Measurements from ENCODE around the gene TF.

Gene TF

GRCh38 chr3:133843634-133844033, 97.4 kb downstream of the TF start:
- H3K9me3 ChIP-seq = no peaks in the 10 kb centered on the region
- no peaks in the 10 kb centered on the region for H3K27me3 ChIP-seq (ENCODE audit: low read depth)
- H3K36me3 ChIP-seq (replicated peaks) = no peaks in the 10 kb centered on the region
- no peak overlapping the region for H3K4me3 ChIP-seq
- no peak for DNase-seq (ENCODE audit: low spot score in 2 of 2)
- in situ Hi-C loops (cut with MboI; ENCODE audit: low sequenced_read_pairs) = no loop called here
- H3K4me1 ChIP-seq = no peaks in the 10 kb centered on the region

GRCh38 chr3:133845127-133845526, 98.9 kb downstream of the TF start:
- no peaks in the 10 kb centered on the region for H3K4me1 ChIP-seq
- no peaks in the 10 kb centered on the region for H3K36me3 ChIP-seq (replicated peaks)
- no peaks in the 10 kb centered on the region for H3K27me3 ChIP-seq (ENCODE audit: low read depth)
- H3K9me3 ChIP-seq = no peaks in the 10 kb centered on the region
- DNase-seq (ENCODE audit: low spot score in 2 of 2) = peak in 1 of 2 experiments; percentile 29
- H3K4me3 ChIP-seq = no peak overlapping the region
- in situ Hi-C loops (cut with MboI; ENCODE audit: low sequenced_read_pairs) = no loop called here
